ENCODE data around the gene PGLYRP3. TPM values are rescaled to one million over a fixed set of nuclear protein-coding genes. Genes with fewer than 3 reads are reported as not detected.

The PGLYRP3 gene
- total and polyA plus RNA-seq, 2 donors, result not detected

GRCh38 chr1:153251562-153251961, 61.2 kb downstream of the PGLYRP3 start:
- Histone ChIP-seq H3K4me1 (ENCODE audit: insufficient read depth) (no peaks in the 10 kb centered on the region), H3K27ac (ENCODE audit: low read depth) (no peak overlapping the region), H3K4me3 (ENCODE audit: low read depth, low read length) (no peak overlapping the region), H3K36me3 (ENCODE audit: insufficient read depth) (no peaks in the 10 kb centered on the region)
- WGBS, result 83% methylated on average over 3 of the region's 3 CpGs
- no peak for DNase-seq (ENCODE audit: extremely low spot score)

- 83% methylated on average over 2 of the region's 2 CpGs for WGBS
- H3K27ac ChIP-seq (ENCODE audit: low read depth), result no peak overlapping the region
- no peaks in the 10 kb centered on the region for H3K36me3 ChIP-seq (ENCODE audit: insufficient read depth)
- H3K4me3 ChIP-seq (ENCODE audit: low read depth, low read length), result no peak overlapping the region
- no peaks in the 10 kb centered on the region for H3K4me1 ChIP-seq (ENCODE audit: insufficient read depth)
- no peak for DNase-seq (ENCODE audit: extremely low spot score)
These were observed 61.7 kb downstream of the PGLYRP3 start for GRCh38 chr1:153251087-153251486.

GRCh38 chr1:153250166-153250565, 62.6 kb downstream of the PGLYRP3 start:
- no peaks in the 10 kb centered on the region for H3K36me3 ChIP-seq (ENCODE audit: insufficient read depth)
- H3K4me1 ChIP-seq (ENCODE audit: insufficient read depth), result no peaks in the 10 kb centered on the region
- H3K4me3 ChIP-seq (ENCODE audit: low read depth, low read length), result no peak overlapping the region
- DNase-seq (ENCODE audit: extremely low spot score), result no peak
- H3K27ac ChIP-seq (ENCODE audit: low read depth), result no peak overlapping the region
- 33% methylated on average over 1 of the region's 1 CpG for WGBS

GRCh38 chr1:153248176-153248879, 64.4 kb downstream of the PGLYRP3 start:
- Histone ChIP-seq H3K4me3 (ENCODE audit: low read depth, low read length) (no peak overlapping the region), H3K27ac (ENCODE audit: low read depth) (no peak overlapping the region), H3K36me3 (ENCODE audit: insufficient read depth) (no peaks in the 10 kb centered on the region), H3K4me1 (ENCODE audit: insufficient read depth) (no peaks in the 10 kb centered on the region)
- WGBS, result 58% methylated on average over 5 of the region's 5 CpGs
- no peak for DNase-seq (ENCODE audit: extremely low spot score)

Small RNAs within 50 kb of the gene (small RNA-seq; reads per million reads assigned to genes)
- not detected for gene RNU6-160P

Other genes starting within 250 kb of the PGLYRP3 start
- not detected for gene SPRR2B, start 241.3 kb downstream of the PGLYRP3 start, total RNA-seq
- gene SPRR2B, start 241.3 kb downstream of the PGLYRP3 start, polyA plus RNA-seq, result not detected
- not detected for gene SPRR2E, start 218.4 kb downstream of the PGLYRP3 start, total RNA-seq
- gene SPRR2E, start 218.4 kb downstream of the PGLYRP3 start, polyA plus RNA-seq, result not detected
- not detected for gene SPRR2F, start 199.4 kb downstream of the PGLYRP3 start, total RNA-seq
- not detected for gene SPRR2F, start 199.4 kb downstream of the PGLYRP3 start, polyA plus RNA-seq
- gene SPRR2G, start 162.1 kb downstream of the PGLYRP3 start, total RNA-seq, result not detected
- not detected for gene SPRR2G, start 162.1 kb downstream of the PGLYRP3 start, polyA plus RNA-seq
- not detected for gene LELP1, start 109.5 kb downstream of the PGLYRP3 start, total RNA-seq
- gene LELP1, start 109.5 kb downstream of the PGLYRP3 start, polyA plus RNA-seq, result not detected
- not detected for gene PRR9, start 95.4 kb downstream of the PGLYRP3 start, total RNA-seq
- gene PRR9, start 95.4 kb downstream of the PGLYRP3 start, polyA plus RNA-seq, result not detected
- gene LORICRIN, start 53.3 kb downstream of the PGLYRP3 start, total RNA-seq, result not detected
- not detected for gene LORICRIN, start 53.3 kb downstream of the PGLYRP3 start, polyA plus RNA-seq
- not detected for gene PGLYRP4, start 35.9 kb upstream of the PGLYRP3 start, total RNA-seq
- 0.10 TPM for gene PGLYRP4, start 35.9 kb upstream of the PGLYRP3 start, polyA plus RNA-seq
- gene S100A9, start 44.9 kb upstream of the PGLYRP3 start, total RNA-seq, result 77.5 TPM
- 471 TPM for gene S100A9, start 44.9 kb upstream of the PGLYRP3 start, polyA plus RNA-seq
- gene S100A12, start 62.7 kb upstream of the PGLYRP3 start, total RNA-seq, result 5.6 TPM
- gene S100A12, start 62.7 kb upstream of the PGLYRP3 start, polyA plus RNA-seq, result 4.3 TPM
- 16.5 TPM for gene S100A8, start 78.1 kb upstream of the PGLYRP3 start, total RNA-seq
- gene S100A8, start 78.1 kb upstream of the PGLYRP3 start, polyA plus RNA-seq, result 128 TPM
- gene S100A7A, start 103.6 kb upstream of the PGLYRP3 start, total RNA-seq, result not detected
- not detected for gene S100A7A, start 103.6 kb upstream of the PGLYRP3 start, polyA plus RNA-seq
- not detected for gene S100A7, start 147.7 kb upstream of the PGLYRP3 start, total RNA-seq
- gene S100A7, start 147.7 kb upstream of the PGLYRP3 start, polyA plus RNA-seq, result not detected
- gene S100A6, start 223.0 kb upstream of the PGLYRP3 start, total RNA-seq, result 322 TPM
- gene S100A6, start 223.0 kb upstream of the PGLYRP3 start, polyA plus RNA-seq, result 1,706 TPM
- not detected for gene S100A5, start 228.0 kb upstream of the PGLYRP3 start, total RNA-seq
- 0.42 TPM for gene S100A5, start 228.0 kb upstream of the PGLYRP3 start, polyA plus RNA-seq
- gene S100A4, start 232.9 kb upstream of the PGLYRP3 start, total RNA-seq, result 113 TPM
- gene S100A4, start 232.9 kb upstream of the PGLYRP3 start, polyA plus RNA-seq, result 440 TPM
- gene S100A3, start 236.3 kb upstream of the PGLYRP3 start, total RNA-seq, result not detected
- gene S100A3, start 236.3 kb upstream of the PGLYRP3 start, polyA plus RNA-seq, result 5.2 TPM